GM10266 (cell line): Measurements from ENCODE around the gene FNDC10.
"Not testable (repeated sequence)": the region's sequence is repeated elsewhere in the genome, so short reads cannot be mapped to it uniquely, and the experiment has no call there.

Experiments
- DNase-seq: peaks from one replicate; pipeline ENCODE4 v3.0.0; 2012; ENCODE audit errors: extremely low spot score
- TF ChIP-seq, protein P1 (sequence below): IDR thresholded peaks from 2 replicates; pipeline ENCODE4 v1.5.1; 2012; ENCODE audit warnings: mild to moderate bottlenecking, low read depth; ENCODE audit not compliant: control insufficient read depth, insufficient read depth; ENCODE audit errors: missing control alignments

FNDC10 gene

DNA sequence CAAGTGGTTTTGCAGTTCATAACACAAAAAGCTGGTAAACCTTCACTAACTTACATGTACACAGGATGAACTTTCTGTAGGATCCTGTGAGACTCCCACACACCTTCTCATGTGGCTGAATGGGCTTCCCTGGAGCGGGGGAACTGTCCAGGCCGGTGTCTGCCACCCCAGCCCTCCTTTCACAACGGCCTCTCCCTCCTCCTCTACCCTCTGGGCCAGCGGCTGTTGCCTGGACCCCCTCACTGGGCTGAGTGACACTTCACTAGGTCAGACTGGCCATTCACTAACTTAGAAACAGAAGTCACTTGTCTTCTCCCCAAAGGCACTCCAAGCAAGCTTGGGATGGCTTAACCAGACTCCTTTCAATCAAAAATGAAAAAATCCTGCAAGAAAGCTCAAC lies 41.3 kb downstream of the FNDC10 start:
- TF ChIP-seq, protein P1, sequence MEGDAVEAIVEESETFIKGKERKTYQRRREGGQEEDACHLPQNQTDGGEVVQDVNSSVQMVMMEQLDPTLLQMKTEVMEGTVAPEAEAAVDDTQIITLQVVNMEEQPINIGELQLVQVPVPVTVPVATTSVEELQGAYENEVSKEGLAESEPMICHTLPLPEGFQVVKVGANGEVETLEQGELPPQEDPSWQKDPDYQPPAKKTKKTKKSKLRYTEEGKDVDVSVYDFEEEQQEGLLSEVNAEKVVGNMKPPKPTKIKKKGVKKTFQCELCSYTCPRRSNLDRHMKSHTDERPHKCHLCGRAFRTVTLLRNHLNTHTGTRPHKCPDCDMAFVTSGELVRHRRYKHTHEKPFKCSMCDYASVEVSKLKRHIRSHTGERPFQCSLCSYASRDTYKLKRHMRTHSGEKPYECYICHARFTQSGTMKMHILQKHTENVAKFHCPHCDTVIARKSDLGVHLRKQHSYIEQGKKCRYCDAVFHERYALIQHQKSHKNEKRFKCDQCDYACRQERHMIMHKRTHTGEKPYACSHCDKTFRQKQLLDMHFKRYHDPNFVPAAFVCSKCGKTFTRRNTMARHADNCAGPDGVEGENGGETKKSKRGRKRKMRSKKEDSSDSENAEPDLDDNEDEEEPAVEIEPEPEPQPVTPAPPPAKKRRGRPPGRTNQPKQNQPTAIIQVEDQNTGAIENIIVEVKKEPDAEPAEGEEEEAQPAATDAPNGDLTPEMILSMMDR = no peak
- DNase-seq = no peak

DNA sequence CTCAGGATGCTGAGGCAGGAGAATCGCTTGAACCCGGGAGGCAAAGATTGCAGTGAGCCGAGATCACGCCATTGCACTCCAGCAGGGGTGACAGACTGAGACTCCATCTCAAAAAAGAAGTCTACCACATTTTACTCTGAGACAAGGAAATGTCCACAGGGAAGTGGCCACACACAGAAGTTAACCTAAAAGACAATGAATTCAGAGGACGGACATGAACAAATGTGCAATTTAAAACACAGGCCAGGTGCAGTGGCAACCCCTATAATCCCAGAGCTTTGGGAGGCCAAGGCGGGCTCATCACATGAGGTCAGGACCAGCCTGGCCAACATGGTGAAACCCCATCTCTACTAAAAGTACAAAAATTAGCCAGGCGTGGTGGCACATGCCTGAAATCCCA lies 42.2 kb downstream of the FNDC10 start:
- not testable (repeated sequence) for DNase-seq

DNA sequence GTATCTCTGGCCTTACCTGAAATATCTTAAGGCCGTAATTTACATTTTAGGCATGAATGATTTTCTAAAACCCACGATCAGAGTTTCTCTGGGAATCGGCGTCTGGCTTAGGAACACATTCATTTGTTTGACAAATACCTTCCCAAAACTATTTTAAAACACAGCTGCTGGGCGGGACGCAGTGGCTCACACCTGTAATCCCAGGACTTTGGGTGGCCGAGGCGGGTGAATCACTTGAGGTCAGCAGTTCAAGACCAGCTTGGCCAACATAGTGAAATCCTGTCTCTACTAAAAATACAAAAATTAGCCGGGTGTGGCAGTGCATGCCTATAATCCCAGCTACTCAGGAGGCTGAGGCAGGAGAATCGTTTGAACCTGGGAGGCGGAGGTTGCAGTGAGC lies 43.0 kb downstream of the FNDC10 start:
- not testable (repeated sequence) for DNase-seq

DNA sequence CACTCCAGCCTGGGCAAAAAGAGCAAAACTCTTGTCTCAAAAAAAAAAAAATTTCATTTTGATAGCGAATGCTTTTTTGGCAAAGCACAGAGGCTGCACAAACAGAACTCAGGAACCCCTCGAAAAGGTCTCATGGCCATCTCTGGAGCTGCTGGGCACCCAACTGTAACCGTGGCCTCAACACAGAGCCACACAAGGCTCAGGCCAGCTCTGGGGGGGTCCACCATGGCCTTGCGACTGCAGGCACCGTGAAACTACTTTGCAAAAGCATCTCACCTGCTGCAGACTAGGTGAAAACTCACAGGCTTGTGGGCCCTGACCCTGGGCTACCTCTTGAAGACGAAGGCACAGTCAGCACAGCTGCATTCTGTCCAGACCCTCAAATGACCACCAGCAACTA lies 43.4 kb downstream of the FNDC10 start:
- TF ChIP-seq, protein P1 = no peak
- no peak for DNase-seq

DNA sequence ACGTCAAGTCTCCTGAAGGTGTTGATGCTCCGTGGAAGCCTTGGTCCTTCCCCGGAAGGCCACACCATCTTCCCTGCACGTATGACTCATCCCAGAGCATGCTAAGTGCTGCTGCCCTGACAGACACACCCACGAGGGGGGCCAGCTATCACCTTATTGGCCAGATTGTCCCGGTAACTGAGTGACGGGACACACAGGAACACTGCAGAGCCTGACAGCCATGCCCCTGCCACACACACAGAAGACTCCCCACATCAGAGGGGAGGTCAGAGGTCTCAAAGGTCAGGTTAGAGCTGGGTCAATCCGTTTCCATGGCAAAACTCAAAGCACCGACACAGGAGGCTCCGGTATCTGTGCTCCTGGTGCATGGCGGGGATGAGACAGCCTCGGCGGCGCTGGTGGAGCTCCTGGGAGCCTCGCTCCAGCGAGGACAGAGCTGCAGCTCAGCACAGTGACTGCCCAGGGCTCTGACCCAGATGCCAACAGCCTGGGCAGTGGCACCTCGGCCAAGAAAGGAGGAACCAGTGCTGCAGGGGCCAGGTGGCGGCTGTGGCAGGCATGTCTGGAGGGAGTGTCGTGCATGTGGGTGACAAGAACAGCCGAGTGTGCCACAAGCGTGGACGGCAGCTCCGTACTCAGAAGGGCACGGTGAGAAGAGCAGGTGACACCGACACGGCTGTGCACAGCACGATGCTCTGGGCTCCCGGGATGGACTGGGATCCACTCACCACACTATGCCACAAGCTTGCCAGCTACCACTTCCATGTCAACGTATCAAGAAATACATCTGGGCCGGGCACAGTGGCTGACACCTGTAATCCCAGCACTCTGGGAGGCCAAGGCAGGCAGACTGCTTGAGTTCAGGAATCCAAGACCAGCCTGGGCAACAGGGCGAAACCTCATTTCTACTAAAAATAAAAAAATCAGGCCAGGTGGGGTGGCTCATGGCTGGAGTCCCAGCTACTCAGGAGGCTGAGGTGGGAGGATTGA lies 44.7 kb downstream of the FNDC10 start:
- DNase-seq = no peak
- TF ChIP-seq, protein P1 = no peak

DNA sequence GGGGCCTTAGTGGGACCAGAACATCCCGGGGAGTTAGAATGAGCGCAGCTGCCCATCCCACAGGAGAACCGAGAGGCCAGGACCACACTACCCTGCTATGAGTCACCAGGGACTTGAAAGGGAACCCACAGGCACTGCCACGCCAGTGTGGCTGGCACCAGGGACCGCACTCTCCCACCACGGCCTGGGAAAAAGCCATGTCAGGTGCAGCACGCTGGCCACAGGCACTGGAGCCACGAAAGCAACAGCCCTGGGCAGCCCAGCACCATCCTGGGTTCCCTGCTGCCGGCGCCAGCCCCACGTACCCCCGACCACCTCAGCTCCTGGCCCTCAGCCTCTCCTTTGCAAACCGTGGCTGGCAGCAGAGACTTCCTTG lies 45.4 kb downstream of the FNDC10 start:
- DNase-seq = no peak
- TF ChIP-seq, protein P1 = no peak

DNA sequence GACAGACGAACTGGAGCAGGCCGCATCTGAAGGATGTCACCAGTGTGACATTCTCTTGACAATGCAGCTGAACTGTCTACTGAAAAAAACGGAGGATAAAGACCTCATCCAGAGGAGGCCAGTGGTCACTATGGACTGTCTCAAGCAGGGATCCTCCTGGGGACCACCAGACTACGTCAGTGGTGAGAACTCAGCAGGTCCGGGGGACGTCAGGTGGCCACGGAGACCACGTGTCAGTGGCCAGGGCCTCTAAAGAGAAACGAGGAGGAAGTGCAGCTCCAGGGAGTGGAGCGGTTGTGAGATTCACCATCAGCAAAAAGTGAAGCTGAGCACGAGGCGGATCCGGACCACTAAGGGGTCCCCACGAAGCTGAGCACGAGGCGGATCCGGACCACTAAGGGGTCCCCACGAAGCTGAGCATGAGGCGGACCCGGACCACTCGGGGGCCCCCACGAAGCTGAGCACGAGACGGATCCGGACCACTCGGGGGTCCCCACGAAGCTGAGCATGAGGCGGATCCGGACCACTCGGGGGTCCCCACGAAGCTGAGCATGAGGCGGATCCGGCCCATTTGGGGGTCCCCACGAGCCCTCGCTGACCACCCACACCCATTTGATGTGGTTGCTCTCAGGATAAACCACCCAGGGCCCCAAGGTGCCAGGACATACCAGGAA lies 46.0 kb downstream of the FNDC10 start:
- TF ChIP-seq, protein P1 = no peak
- no peak for DNase-seq

DNA sequence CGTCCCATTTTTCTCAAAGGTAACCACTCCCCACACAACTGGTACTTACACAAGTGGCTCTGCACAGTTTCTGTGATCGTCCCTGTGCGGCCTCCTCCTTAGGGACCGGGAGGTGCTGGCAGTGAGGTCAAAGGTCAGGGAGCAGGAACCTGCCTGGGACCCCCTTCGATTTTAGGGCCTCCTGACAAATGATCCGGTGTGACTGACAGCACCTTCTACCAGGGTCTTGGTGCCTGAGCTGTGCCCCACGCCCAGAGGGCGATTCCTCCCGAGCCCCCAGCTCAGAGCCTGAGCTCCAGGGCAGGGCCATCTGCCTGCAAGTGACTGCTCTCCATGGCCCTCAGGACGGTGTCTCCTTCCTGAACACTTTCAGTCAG lies 47.7 kb downstream of the FNDC10 start:
- TF ChIP-seq, protein P1 = no peak
- DNase-seq = no peak
